ENCODE results near the gene FAM170B.

GRCh38 chr10:49114718-49115014, 19.2 kb downstream of the FAM170B start:
- TF ChIP-seq POLR2AphosphoS5 (IDR thresholded peaks at IDR 0.05; ENCODE audit: borderline replicate concordance, low read depth, low read length) (no peak), EZH2 (IDR thresholded peaks at IDR 0.05) (no peak)
